ENCODE measurements around the gene DYRK1A. TPM values are rescaled to one million over a fixed set of nuclear protein-coding genes. Genes with fewer than 3 reads are reported as not detected.

The DYRK1A gene
- total RNA-seq, 1 experiment from 2014 or later: 49.3 TPM

GRCh38 chr21:37551993-37552355 is 185.4 kb downstream of the DYRK1A start:
- DNase-seq (ENCODE audit: low read depth, low spot score) (no peak), ATAC-seq (no peak)
- Histone ChIP-seq H3K27ac (ENCODE audit: low read depth, low read length) (no peak overlapping the region), H3K9ac (ENCODE audit: low read length) (no peak overlapping the region), H3K36me3 (ENCODE audit: control insufficient read depth in 1 of 2, insufficient read depth in 2 of 2, low read length in 2 of 2) (no peaks in the 10 kb centered on the region), H3K4me1 (ENCODE audit: control insufficient read depth in 1 of 2, insufficient read depth in 2 of 2, low read length in 2 of 2) (peaks cover 0 to 6% of the 10 kb centered on the region in 2 experiments; a peak in 2 of 4 replicates), H3K27me3 (ENCODE audit: insufficient read depth, low read length) (no peaks in the 10 kb centered on the region), H3K9me2 (ENCODE audit: insufficient read depth) (no peaks in the 10 kb centered on the region), H3K4me2 (ENCODE audit: low read length) (no peak overlapping the region), H3K9me3 (ENCODE audit: control insufficient read depth in 1 of 2, insufficient read depth in 1 of 2, low read depth in 1 of 2, low read length in 2 of 2) (no peaks in the 10 kb centered on the region), H2AFZ (ENCODE audit: low read depth, low read length, poor library complexity, severe bottlenecking) (no peak overlapping the region), H3K79me2 (ENCODE audit: insufficient read depth, low read length) (no peaks in the 10 kb centered on the region), H4K20me1 (ENCODE audit: insufficient read depth) (no peaks in the 10 kb centered on the region), H3K4me3 (replicated peaks in 1 of 2; ENCODE audit: low read depth in 1 of 2, low read length in 2 of 2) (no peak overlapping the region)
- TF ChIP-seq, protein P1, sequence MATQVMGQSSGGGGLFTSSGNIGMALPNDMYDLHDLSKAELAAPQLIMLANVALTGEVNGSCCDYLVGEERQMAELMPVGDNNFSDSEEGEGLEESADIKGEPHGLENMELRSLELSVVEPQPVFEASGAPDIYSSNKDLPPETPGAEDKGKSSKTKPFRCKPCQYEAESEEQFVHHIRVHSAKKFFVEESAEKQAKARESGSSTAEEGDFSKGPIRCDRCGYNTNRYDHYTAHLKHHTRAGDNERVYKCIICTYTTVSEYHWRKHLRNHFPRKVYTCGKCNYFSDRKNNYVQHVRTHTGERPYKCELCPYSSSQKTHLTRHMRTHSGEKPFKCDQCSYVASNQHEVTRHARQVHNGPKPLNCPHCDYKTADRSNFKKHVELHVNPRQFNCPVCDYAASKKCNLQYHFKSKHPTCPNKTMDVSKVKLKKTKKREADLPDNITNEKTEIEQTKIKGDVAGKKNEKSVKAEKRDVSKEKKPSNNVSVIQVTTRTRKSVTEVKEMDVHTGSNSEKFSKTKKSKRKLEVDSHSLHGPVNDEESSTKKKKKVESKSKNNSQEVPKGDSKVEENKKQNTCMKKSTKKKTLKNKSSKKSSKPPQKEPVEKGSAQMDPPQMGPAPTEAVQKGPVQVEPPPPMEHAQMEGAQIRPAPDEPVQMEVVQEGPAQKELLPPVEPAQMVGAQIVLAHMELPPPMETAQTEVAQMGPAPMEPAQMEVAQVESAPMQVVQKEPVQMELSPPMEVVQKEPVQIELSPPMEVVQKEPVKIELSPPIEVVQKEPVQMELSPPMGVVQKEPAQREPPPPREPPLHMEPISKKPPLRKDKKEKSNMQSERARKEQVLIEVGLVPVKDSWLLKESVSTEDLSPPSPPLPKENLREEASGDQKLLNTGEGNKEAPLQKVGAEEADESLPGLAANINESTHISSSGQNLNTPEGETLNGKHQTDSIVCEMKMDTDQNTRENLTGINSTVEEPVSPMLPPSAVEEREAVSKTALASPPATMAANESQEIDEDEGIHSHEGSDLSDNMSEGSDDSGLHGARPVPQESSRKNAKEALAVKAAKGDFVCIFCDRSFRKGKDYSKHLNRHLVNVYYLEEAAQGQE (IDR thresholded peaks at IDR 0.05; ENCODE audit: low read depth): no peak
- no peak for TF ChIP-seq ATF3 (IDR thresholded peaks at IDR 0.05)
- TF ChIP-seq CBX3 (IDR thresholded peaks at IDR 0.05; ENCODE audit: low read depth): no peak
- no peak for TF ChIP-seq EZH2 (IDR thresholded peaks at IDR 0.05)
- no peak for TF ChIP-seq YY1 (IDR thresholded peaks at IDR 0.05; ENCODE audit: extremely low read depth, insufficient replicate concordance, low read depth, low read length)
- TF ChIP-seq POLR2AphosphoS5 (IDR thresholded peaks at IDR 0.05; ENCODE audit: low read depth, low read length): no peak
- TF ChIP-seq JUND (IDR thresholded peaks at IDR 0.05): no peak
- no peak for TF ChIP-seq RAD21 (IDR thresholded peaks at IDR 0.05; ENCODE audit: low read depth)
- no peak for TF ChIP-seq ELF1 (IDR thresholded peaks at IDR 0.05; ENCODE audit: borderline replicate concordance, low read depth)
- TF ChIP-seq TCF7L2 (IDR thresholded peaks at IDR 0.05; ENCODE audit: borderline replicate concordance, extremely low read depth, insufficient read depth, insufficient read length): no peak
- no TSS peak for BruUV-seq (replicated peaks)
- CTCF ChIA-PET: no interaction called here
- POLR2A ChIA-PET: no interaction called here
- RAD21 ChIA-PET (ENCODE audit: low non-redundant PET in 1 of 2, low total read pairs in 2 of 2, uncharacterized antibody in 2 of 2, unreplicated experiment in 2 of 2): no interaction called here
- intact Hi-C loops (cut with micrococcal nuclease): no loop called here
